Measurements from ENCODE around the gene GMIP.
"Not testable (repeated sequence)": the region's sequence is repeated elsewhere in the genome, so short reads cannot be mapped to it uniquely, and the experiment has no call there.

Gene GMIP

GRCh38 chr19:19619849-19620210 is 23.6 kb downstream of the GMIP start:
- no peak for DNase-seq (ENCODE audit: low read depth, low spot score)
- no peak for TF ChIP-seq CTCF (IDR thresholded peaks at IDR 0.05; ENCODE audit: low read depth, low read length)
- in situ Hi-C loops (cut with HindIII; ENCODE audit: low sequenced_read_pairs) = no loop called here
- H3K4me3 ChIP-seq (ENCODE audit: low read depth, low read length) = no peak overlapping the region

GRCh38 chr19:19619181-19619848 is 24.1 kb downstream of the GMIP start:
- in situ Hi-C loops (cut with HindIII; ENCODE audit: low sequenced_read_pairs) = no loop called here
- DNase-seq (ENCODE audit: low read depth, low spot score) = no peak
- no peak overlapping the region for H3K4me3 ChIP-seq (ENCODE audit: low read depth, low read length)

GRCh38 chr19:19618219-19619051 is 25.0 kb downstream of the GMIP start, which contains the start of gene PBX4:
PBX4 (minus strand) TSS chr19:19618687; CDS start chr19:19618629, 58 bp downstream.
- in situ Hi-C loops (cut with HindIII; ENCODE audit: low sequenced_read_pairs) = no loop called here
- peak; percentile 86 for DNase-seq (ENCODE audit: low read depth, low spot score)
- peak within 1 kb of the TSS; percentile 42 for H3K4me3 ChIP-seq (ENCODE audit: low read depth, low read length)
- TF ChIP-seq CTCF (IDR thresholded peaks at IDR 0.05; ENCODE audit: low read depth, low read length) = no peak

More at GRCh38 chr19:19619181-19619848, 24.1 kb downstream of the GMIP start:
- TF ChIP-seq CTCF (IDR thresholded peaks at IDR 0.05; ENCODE audit: low read depth, low read length) = no peak

GRCh38 chr19:19615086-19615485 is 28.4 kb downstream of the GMIP start:
- in situ Hi-C loops (cut with HindIII; ENCODE audit: low sequenced_read_pairs) = no loop called here
- no peak for DNase-seq (ENCODE audit: low read depth, low spot score)

GRCh38 chr19:19613506-19613905 is 30.0 kb downstream of the GMIP start:
- in situ Hi-C loops (cut with HindIII; ENCODE audit: low sequenced_read_pairs) = no loop called here
- no peak for TF ChIP-seq CTCF (IDR thresholded peaks at IDR 0.05; ENCODE audit: low read depth, low read length)
- no peak for DNase-seq (ENCODE audit: low read depth, low spot score)
- no peak overlapping the region for H3K4me3 ChIP-seq (ENCODE audit: low read depth, low read length)

More at GRCh38 chr19:19615086-19615485, 28.4 kb downstream of the GMIP start:
- no peak overlapping the region for H3K4me3 ChIP-seq (ENCODE audit: low read depth, low read length)
- TF ChIP-seq CTCF (IDR thresholded peaks at IDR 0.05; ENCODE audit: low read depth, low read length) = no peak

- in situ Hi-C loops (cut with HindIII; ENCODE audit: low sequenced_read_pairs) = no loop called here
- no peak overlapping the region for H3K4me3 ChIP-seq (ENCODE audit: low read depth, low read length)
- TF ChIP-seq CTCF (IDR thresholded peaks at IDR 0.05; ENCODE audit: low read depth, low read length) = no peak
- no peak for DNase-seq (ENCODE audit: low read depth, low spot score)
These were observed 32.9 kb downstream of the GMIP start for GRCh38 chr19:19610376-19611202.

- in situ Hi-C loops (cut with HindIII; ENCODE audit: low sequenced_read_pairs); DNase-seq (ENCODE audit: low read depth, low spot score); H3K4me3 ChIP-seq (ENCODE audit: low read depth, low read length): not testable (repeated sequence)
These were observed 36.8 kb downstream of the GMIP start for GRCh38 chr19:19606686-19607085.
